GM18861 (cell line): ENCODE results near the gene KDSR.
"Not testable (repeated sequence)": the region's sequence is repeated elsewhere in the genome, so short reads cannot be mapped to it uniquely, and the experiment has no call there.

Experiments
- ATAC-seq: cut with Tn5 transposase; IDR thresholded peaks from one replicate; pipeline ENCODE4 v1.9.1; 2021; ENCODE audit not compliant: unreplicated experiment

The KDSR gene

DNA sequence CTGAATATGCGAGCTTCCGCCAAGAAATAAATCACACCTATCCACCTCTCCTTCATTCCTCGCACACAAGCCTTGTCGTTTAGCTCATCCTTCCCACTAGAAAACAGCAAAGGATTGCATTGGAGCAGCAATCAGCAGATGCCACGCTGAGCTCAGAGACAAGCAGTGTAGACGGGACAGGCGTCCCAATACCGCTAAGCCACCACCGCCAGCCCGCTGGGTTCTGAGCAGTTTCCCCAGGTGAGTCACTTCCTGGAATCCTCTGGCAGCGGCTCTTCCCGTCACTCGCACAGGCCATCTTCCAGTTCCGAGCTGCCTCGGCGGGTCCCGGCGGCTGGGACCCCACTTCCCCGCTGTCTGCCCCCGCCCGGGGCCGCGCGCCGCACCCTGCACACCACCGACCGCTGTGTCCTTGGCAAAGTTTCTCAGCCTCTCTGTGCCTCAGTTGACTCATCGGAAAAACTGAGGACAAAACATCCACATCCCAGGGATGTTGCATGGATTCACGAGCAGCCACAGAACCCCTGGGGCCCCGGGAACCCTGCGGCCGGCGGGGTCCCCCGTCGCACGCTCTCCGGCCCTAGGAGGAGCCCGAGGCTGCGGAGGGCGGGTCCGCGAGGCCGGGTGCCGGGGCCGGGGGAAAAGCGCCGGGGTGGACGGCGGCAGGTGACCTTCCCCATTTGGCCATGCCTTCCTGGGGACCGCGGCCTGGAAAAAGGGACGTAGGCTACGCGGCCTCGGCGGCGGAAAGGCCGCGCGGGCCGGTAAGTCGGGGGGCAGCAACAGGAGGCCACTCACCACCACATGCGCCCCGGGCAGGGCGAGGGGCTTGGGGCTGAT, 573 bp downstream of the KDSR start:
- peak; percentile 15 for ATAC-seq

- ATAC-seq, result no peak
These were observed 1.2 kb downstream of the KDSR start for GRCh38 chr18:63365876-63366212.

- no peak for ATAC-seq
These were observed 3.1 kb downstream of the KDSR start for GRCh38 chr18:63363951-63364350.

- not testable (repeated sequence) for ATAC-seq
These were observed 3.6 kb downstream of the KDSR start for GRCh38 chr18:63363420-63363819.

GRCh38 chr18:63356272-63356896, 10.6 kb downstream of the KDSR start:
- ATAC-seq, result no peak

GRCh38 chr18:63350230-63350629, 16.8 kb downstream of the KDSR start:
- no peak for ATAC-seq

DNA sequence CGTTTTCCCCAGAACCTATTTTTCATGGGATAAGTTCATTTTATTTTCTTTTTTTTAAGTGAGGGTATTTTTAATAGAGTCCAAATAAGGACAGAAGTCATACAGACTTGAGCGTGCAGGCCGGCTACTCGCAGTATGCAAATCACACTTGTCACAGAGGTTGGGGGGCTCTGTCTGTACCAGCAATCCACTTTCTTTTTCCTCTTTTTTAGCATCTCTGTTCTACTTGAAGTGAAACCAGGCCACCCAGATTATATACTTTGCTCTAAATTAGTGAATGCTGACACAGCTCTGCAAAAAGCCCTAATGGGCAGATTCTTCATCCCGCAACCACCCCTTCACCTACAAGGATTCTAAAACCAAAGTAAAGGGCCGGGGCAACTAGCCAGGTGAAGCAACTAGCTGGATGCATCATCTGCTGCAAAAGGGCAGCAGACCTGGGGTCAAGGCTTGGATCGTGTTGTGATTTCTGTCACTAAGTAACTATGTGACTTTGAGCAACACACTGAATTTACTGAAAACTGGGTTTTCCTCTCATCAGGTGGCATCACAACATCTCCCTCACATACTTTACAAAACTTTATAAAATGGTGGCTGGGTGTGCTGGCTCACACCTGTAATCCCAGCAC, 18.4 kb downstream of the KDSR start:
- no peak for ATAC-seq

GRCh38 chr18:63346480-63347183, 20.4 kb downstream of the KDSR start:
- ATAC-seq, result no peak

DNA sequence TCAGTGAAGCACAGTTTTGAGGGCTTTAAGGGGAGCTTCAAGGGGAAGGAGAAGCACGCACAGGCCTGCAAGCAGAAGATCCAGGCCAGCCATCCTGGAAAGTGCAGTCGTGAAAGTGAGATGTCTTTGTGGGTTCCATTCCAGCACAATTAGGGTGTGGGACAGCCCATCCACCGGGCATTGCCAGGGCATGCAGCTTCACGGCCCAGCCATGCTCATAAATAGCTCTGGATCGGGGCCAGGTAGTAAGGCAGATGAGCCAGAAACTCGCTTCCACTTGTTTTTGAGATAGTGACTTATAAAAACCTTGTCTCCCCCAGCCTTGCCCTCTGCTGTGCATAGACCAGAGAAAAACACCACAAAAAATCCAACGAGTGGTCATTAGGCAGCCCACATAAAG, 21.0 kb downstream of the KDSR start:
- no peak for ATAC-seq

DNA sequence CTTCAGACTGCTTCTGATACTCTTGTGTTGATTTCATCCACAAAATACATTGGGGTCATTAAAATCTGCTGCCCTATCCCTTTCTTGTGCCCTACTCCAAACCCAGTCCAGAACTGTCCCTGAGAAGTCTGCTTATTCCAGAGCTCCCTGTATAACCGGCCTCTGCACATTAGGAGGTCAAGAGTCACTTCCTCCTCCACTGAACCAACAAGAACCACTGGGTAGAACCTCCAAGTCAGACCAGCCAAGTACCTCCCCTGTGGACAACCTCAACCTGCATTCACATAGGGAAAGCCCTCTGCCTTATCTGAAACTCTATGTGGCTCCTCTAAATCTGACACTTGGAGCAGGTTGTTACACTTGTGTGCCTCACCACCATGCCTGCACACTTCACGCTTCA, 22.1 kb downstream of the KDSR start:
- no peak for ATAC-seq

DNA sequence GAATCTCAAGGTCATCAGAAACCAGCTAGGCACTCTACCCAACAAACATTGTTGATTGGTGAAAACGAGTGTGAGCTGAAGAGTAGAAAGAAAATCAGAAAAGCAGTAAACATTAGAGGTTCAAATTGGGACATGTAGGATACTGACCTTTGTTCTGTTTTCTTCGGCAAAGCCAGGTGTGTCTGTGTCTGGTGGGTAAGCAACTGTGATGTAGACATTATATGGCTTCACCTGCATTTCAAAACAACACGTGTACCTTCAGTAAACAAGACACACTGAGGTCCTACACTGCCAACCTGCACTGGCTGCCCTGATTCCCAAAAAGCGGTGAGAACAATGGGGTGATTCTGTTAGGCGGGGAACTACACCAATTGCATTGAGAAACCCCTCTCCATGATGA, 22.7 kb downstream of the KDSR start:
- no peak for ATAC-seq

DNA sequence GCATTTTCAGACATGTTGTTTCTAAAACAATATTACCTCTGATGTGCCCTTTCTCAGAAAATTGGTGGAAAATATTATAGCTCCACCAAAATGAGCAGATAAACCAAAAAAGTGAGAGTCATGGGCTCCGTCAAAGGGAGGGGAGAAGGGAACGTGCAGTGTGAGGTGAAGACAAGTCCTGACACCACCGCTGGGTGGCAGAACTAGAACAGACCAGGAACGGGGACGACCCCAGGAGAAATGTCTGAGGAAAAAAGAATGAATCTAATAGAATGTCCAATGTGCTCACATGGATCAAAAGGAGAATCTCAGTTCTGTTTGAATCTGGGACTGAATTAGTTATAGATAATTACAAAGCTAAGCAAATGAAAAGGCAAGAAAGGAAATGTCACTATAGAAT, 24.8 kb downstream of the KDSR start:
- ATAC-seq, result no peak

- no peak for ATAC-seq
These were observed 27.0 kb downstream of the KDSR start for GRCh38 chr18:63339920-63340484.

GRCh38 chr18:63336366-63337099, 30.5 kb downstream of the KDSR start:
- no peak for ATAC-seq

DNA sequence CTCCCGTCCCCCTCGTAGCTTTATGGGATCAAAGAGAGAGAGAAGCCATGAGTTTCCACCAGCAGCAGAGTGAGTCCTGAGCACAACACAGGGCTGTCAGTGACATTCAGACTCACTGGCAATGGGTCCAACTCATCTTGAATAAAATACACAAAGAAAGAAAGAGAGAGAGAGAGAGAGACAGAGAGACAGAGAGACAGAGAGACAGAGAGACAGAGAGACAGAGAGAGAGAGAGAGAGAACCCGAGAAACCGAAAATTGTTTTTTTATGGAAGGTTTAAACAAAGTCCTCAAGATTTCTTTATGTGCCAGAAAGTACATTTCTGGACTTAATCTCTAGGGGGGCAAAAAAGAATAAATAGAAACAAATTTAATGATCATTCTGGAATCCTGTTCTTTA, 35.9 kb downstream of the KDSR start:
- no peak for ATAC-seq

DNA sequence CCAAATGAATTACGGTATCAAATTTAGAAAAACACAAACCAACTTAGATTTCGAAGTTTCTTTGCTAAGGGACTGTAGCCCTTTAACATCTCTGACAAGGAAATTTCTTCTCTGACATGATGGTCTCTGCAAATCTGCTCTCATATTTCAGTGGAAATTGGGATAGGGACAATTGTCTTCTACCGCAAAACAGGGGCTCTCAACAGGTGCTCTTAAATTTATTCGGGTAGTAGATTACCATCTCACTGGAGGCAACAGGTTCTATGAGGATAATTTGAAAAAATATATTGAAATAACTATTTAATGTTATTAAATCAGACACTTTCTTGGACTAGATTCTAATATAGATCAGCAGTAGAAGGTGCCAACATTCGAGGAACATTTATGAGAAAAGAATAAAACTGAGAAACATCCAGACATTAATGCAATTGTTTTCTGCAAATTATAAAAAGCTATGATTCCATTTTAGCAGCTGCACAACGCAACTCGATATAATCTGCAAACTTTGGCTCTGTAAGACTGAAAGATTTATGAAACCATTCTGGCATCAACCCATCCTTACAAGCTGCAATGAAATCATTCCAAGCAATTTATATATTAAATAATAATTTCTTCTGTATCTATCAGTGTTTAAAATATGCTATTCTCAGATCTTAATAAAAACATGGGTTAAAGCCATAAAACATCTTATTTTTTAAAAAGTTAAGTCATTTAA, 37.4 kb downstream of the KDSR start:
- no peak for ATAC-seq

DNA sequence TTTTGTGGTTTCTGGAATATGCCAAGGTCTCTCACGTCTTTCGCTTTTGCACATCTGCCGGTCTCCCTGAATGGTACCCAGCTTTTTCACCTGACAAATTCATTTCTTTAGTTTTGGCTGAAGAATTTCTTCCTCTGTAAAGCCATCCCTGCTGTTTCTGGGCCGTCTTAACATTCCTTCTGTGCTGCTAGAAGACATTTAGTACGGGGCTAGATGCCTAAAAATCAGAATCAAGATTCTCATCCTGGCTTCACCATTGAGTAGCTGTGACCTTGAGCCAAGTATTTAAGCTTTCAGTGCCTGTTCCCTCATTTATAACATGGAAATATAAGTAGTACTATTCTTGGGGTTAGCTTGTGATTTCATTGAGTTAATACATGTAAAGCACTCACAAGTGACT, 41.0 kb downstream of the KDSR start:
- no peak for ATAC-seq

- ATAC-seq, result no peak
These were observed 41.8 kb downstream of the KDSR start for GRCh38 chr18:63325086-63325686.

DNA sequence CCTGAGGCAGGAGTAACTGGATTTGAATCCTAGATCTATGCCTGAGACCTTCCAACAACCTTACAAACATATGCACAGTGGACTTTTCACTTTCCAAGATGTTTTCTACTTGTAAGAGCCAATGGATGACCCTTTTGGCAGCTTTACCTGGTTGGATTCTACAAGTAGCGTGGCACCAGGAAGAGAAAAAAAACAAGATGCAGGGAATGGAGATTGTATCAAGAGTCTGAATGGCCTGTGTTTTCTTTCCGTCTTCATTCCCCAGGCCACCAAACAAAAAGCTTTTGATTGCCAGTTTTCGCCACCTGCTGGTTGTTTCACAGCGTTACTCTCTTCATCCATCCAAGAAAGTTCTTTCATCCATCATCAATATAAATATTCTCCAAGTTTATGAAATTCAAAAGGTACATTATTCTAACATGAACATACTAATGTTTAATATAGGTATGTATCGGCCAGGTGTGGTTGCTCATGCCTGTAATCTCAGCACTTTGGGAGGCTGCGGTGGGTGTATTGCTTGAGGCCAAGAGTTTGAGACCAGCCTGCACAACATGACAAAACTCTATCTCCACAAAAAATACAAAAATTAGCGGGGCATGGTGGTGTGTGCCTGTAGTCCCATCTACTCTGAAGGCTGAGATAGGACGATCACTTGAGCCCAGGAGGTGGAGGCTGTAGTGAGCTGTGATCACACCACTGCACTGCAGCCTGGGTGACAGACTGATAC, 43.9 kb downstream of the KDSR start:
- no peak for ATAC-seq
